ENCODE measurements around the gene GAS2L2. TPM values are rescaled to one million over a fixed set of nuclear protein-coding genes. Genes with fewer than 3 reads are reported as not detected.

The GAS2L2 gene
- total RNA-seq, 1 donor from 2014 or later = not detected

DNA sequence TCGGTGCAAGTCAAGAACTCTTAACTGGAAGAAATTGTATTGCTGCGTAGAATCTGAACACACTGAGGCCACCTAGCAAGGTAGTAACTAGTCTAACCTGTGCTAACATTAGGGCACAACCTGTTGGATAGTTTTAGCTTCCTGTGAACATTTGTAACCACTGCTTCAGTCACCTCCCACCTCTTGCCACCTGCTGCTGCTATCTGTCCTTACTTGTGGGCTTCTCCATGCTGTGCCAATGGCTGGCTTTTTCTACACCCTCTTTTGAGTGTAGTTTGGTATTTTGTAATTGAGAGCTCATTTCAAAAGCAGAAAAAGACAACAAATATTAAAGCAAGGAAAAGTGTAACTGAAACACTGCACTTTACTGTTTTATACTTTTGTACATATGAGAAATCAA, 29.3 kb downstream of the GAS2L2 start:
- DNase-seq (ENCODE audit: low read depth) = no peak
- TF ChIP-seq, protein P1, sequence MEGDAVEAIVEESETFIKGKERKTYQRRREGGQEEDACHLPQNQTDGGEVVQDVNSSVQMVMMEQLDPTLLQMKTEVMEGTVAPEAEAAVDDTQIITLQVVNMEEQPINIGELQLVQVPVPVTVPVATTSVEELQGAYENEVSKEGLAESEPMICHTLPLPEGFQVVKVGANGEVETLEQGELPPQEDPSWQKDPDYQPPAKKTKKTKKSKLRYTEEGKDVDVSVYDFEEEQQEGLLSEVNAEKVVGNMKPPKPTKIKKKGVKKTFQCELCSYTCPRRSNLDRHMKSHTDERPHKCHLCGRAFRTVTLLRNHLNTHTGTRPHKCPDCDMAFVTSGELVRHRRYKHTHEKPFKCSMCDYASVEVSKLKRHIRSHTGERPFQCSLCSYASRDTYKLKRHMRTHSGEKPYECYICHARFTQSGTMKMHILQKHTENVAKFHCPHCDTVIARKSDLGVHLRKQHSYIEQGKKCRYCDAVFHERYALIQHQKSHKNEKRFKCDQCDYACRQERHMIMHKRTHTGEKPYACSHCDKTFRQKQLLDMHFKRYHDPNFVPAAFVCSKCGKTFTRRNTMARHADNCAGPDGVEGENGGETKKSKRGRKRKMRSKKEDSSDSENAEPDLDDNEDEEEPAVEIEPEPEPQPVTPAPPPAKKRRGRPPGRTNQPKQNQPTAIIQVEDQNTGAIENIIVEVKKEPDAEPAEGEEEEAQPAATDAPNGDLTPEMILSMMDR (conservative IDR thresholded peaks at IDR 0.05; ENCODE audit: low read depth, low read length) = no peak
- H3K4me3 ChIP-seq (ENCODE audit: low read depth, low read length) = no peak overlapping the region

DNA sequence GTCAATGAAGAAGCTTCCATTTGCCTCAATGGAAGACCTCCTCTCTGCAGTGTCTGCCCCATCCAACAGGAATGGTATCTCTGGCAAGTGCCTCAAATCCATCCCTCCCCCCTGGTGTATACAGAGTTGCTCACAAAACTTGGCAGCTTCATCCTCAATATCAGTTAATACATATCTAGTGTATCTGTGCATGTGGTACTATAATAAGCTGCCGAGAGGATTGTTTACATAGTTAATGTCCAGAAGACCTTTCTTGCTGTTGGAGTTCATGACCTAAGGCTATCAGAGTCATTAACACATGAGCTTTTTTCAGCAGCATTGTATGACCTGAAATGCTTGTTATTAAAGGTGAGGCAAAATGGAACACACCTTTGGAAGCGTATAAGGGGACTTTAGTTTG, 35.6 kb downstream of the GAS2L2 start:
- TF ChIP-seq, protein P1 (conservative IDR thresholded peaks at IDR 0.05; ENCODE audit: low read depth, low read length) = no peak
- no peak for DNase-seq (ENCODE audit: low read depth)
- H3K4me3 ChIP-seq (ENCODE audit: low read depth, low read length) = no peak overlapping the region

DNA sequence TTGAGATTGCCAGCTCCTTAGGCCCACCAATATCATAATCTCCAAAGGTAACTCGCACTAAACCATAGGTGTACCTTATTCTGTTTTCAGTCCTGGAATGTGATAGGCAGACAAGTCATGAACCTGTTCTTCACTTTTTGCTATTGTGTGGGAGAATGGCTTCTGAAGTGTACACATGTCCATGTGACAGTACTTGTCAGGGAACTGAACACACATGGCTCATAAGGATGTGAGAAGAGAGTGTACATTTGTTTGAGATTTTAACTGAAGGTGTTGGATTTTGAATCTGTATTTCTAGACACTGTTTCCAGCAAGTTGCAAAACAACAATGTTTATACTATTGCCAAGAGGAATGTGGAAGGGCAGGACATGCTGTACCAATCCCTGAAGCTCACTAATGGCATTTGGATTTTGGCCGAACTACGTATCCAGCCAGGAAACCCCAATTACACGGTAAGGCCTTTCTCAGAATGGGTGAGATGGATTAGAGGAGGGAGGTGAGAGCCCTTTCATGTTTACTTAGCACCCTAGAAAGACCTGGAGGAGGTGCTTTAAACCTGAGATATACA, 36.1 kb downstream of the GAS2L2 start:
- DNase-seq (ENCODE audit: low read depth) = no peak
- H3K4me3 ChIP-seq (ENCODE audit: low read depth, low read length) = no peak overlapping the region
- TF ChIP-seq, protein P1 (conservative IDR thresholded peaks at IDR 0.05; ENCODE audit: low read depth, low read length) = no peak

DNA sequence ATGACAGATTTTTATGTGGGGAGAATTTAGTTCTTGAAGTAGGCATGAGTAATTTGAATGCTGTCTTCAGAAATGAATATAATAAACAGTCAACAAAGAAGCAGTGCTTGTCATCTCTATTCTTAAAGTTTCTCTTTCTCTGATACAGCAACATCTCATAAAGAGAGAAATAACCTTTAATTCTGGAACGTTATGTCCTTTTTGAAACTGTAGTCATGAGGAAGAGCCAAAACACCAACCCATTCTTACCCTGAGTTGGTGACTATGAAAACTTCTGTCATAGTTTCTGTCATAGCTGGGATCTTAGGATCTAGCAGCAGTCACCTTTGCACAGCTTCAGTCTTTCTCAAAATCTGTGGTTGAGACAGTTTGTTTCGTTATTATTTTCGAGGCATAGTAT, 36.9 kb downstream of the GAS2L2 start:
- no peak for DNase-seq (ENCODE audit: low read depth)
- H3K4me3 ChIP-seq (ENCODE audit: low read depth, low read length) = no peak overlapping the region
- TF ChIP-seq, protein P1 (conservative IDR thresholded peaks at IDR 0.05; ENCODE audit: low read depth, low read length) = no peak

DNA sequence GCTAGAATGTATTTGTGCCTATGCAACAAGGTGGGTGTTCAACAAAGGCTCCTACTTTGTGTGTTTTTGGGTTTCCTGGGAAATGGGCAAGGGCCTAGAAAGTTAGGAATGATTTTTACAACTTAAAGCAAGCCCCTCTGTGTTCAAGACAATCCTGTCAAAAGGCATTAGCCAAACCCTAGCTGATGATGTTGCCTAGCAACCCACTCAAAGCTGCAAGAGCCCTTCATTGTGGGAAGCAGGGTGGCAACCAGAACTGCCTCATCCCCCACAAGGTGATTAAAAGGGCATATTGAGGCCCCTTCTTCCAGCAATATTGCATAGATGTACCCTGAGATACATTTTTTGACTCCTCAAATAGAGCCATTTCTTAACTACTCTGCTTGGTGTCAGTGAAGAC, 37.6 kb downstream of the GAS2L2 start:
- TF ChIP-seq, protein P1 (conservative IDR thresholded peaks at IDR 0.05; ENCODE audit: low read depth, low read length) = no peak
- no peak for DNase-seq (ENCODE audit: low read depth)
- H3K4me3 ChIP-seq (ENCODE audit: low read depth, low read length) = no peak overlapping the region

DNA sequence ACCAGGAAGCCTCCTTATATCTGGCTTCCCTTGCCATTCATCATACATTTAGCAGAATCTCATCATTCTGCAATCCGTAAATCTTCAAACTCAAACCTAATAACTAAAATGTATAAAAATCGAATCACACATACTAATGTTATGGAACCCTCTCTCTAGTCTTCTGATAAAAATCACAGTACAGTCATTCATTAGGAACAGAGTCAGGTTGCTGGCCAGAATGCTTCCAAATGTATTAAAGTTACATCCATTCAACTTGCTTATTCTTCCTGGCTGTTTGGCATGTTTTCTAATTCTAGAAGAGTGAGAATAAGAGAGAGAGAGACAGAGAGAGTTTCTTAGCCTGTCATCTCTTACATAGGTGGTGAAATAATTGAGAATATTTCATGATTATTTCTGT, 38.1 kb downstream of the GAS2L2 start:
- DNase-seq (ENCODE audit: low read depth) = no peak
- no peak overlapping the region for H3K4me3 ChIP-seq (ENCODE audit: low read depth, low read length)
- TF ChIP-seq, protein P1 (conservative IDR thresholded peaks at IDR 0.05; ENCODE audit: low read depth, low read length) = no peak

DNA sequence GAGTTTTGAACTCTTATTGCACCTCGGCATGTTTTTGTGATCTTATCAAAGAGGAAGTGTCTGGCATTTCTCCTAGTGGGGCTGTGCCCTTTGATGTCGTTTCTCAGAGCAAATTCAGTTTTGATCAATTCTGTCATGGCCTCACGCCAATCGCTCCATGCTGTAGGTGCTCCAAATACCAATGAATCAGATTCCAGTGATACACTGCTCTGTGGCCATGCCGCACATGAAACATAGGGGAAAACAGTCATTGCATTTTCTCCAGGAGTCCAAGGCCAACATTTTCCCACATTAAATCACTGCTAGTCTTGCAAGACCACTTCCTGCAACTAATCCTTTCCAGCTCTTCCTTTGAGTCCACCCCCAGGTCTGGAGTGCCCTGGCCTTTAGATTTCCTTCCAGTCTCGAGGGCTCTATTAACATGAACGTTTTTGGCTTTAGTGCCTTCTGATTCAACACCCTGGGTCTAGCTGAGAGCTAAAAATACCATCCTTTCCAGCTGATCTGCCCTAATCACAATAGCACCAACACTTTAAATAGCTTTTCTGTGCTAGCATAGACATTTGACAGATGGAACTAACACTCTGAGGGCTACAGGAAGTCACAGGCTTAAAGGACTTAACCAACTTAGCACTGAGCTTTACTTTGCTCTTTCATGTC, 39.8 kb downstream of the GAS2L2 start:
- DNase-seq (ENCODE audit: low read depth) = no peak
- H3K4me3 ChIP-seq (ENCODE audit: low read depth, low read length) = no peak overlapping the region
- TF ChIP-seq, protein P1 (conservative IDR thresholded peaks at IDR 0.05; ENCODE audit: low read depth, low read length) = no peak

Measured in epithelial cell of proximal tubule (primary cell).